MM.1S (cell line): ENCODE measurements around the gene PRPH2.

Experiments used
- DNase-seq: peaks from one replicate; pipeline ENCODE4 v3.0.0-alpha.2; 2015
- H2AFZ ChIP-seq: fragments of 300-600 bp; sonication (generic); 2 replicates; pipeline ENCODE4 v1.6.0; 2016; ENCODE audit warnings: antibody characterized with exemption, low read length
- H3F3A ChIP-seq: fragments of 300-600 bp; sonication (generic); 2 replicates; pipeline ENCODE4 v1.6.1; 2016; ENCODE audit warnings: mild to moderate bottlenecking, antibody characterized with exemption, low read length, moderate library complexity, mixed read lengths; ENCODE audit not compliant: insufficient read depth
- H3K27ac ChIP-seq: fragments of 300-600 bp; sonication (generic); 2 replicates; pipeline ENCODE4 v1.5.1; 2016; ENCODE audit warnings: mild to moderate bottlenecking, low read length
- H3K27me3 ChIP-seq: fragments of 300-600 bp; sonication (generic); replicated peaks from 2 replicates; pipeline ENCODE4 v1.6.0; 2016; ENCODE audit warnings: low read length; ENCODE audit not compliant: insufficient read depth
- H3K36me3 ChIP-seq: fragments of 300-600 bp; sonication (generic); replicated peaks from 2 replicates; pipeline ENCODE4 v1.6.1; 2016; ENCODE audit warnings: mild to moderate bottlenecking, low read length, mixed read lengths; ENCODE audit not compliant: insufficient read depth
- H3K4me1 ChIP-seq: fragments of 300-600 bp; sonication (generic); 2 replicates; pipeline ENCODE4 v1.6.1; 2016; ENCODE audit warnings: low read length, mixed read lengths
- H3K4me2 ChIP-seq: fragments of 300-600 bp; sonication (generic); 2 replicates; pipeline ENCODE4 v1.6.0; 2016; ENCODE audit warnings: low read depth, low read length
- H3K4me3 ChIP-seq: fragments of 300-600 bp; sonication (generic); 2 replicates; pipeline ENCODE4 v1.5.1; 2016; ENCODE audit warnings: low read length, mixed read lengths
- H3K79me2 ChIP-seq: fragments of 300-600 bp; sonication (generic); 2 replicates; pipeline ENCODE4 v1.6.1; 2016; ENCODE audit warnings: mixed run types, low read length, mixed read lengths
- H3K9ac ChIP-seq: fragments of 300-600 bp; sonication (generic); 2 replicates; pipeline ENCODE4 v1.6.1; 2016; ENCODE audit warnings: low read length, mixed read lengths
- H3K9me2 ChIP-seq: fragments of 300-600 bp; sonication (generic); replicated peaks from 2 replicates; pipeline ENCODE4 v1.6.1; 2016; ENCODE audit warnings: mild to moderate bottlenecking, low read length, mixed read lengths; ENCODE audit not compliant: insufficient read depth
- H3K9me3 ChIP-seq: fragments of 300-600 bp; sonication (generic); replicated peaks from 2 replicates; pipeline ENCODE4 v1.6.1; 2016; ENCODE audit warnings: mild to moderate bottlenecking, low read length, mixed read lengths; ENCODE audit not compliant: insufficient read depth
- H4K20me1 ChIP-seq: fragments of 300-600 bp; sonication (generic); 2 replicates; pipeline ENCODE4 v1.6.1; 2016; ENCODE audit warnings: mild to moderate bottlenecking, low read length, moderate library complexity, mixed read lengths; ENCODE audit not compliant: insufficient read depth
- EZH2 ChIP-seq: fragments of 300-600 bp; sonication (generic); optimal IDR thresholded peaks from 2 replicates; pipeline ENCODE3; 2017; ENCODE audit warnings: low read depth, mild to moderate bottlenecking, antibody characterized with exemption, low read length, mixed read lengths
- EZH2phosphoT487 ChIP-seq: fragments of 300-600 bp; sonication (generic); IDR thresholded peaks from 2 replicates; pipeline ENCODE4 v1.6.1; 2018; ENCODE audit warnings: antibody characterized with exemption, low read length
- TF ChIP-seq, protein P1 (sequence below): fragments of 300-600 bp; sonication (generic); IDR thresholded peaks from 2 replicates; pipeline ENCODE4 v1.5.1; 2016; ENCODE audit warnings: antibody characterized with exemption, low read length, mixed read lengths

The PRPH2 gene

DNA sequence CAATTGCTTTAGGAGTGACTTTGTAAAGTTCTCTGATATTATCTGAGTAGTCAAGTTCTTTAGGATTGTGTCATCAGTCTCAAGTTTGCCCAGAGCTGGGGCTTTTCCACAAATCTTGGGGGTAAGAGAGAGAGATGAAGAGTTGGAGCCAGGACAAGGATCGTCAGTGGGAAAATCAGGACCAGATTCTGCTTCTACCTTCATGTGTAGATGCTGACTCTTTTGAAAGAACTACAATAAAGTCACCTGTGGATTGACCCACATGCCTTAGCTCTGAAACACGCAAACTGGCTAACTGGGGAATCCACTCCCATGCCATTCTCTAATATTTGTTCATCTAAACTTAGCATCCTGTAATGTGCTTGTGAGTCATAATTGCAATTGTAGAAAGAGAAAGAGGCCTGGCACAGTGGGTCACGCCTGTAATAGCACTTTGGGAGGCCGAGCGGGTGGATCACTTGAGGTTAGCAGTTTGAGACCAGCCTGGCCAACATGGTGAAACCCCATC is 43.8 kb upstream of the PRPH2 start:
- Histone ChIP-seq H3K9me2 (no peaks in the 10 kb centered on the region), H3K4me1 (no peaks in the 10 kb centered on the region), H3K79me2 (no peaks in the 10 kb centered on the region), H4K20me1 (no peaks in the 10 kb centered on the region), H3K4me2 (no peak overlapping the region), H3K9me3 (no peaks in the 10 kb centered on the region), H3K36me3 (no peaks in the 10 kb centered on the region), H3K27ac (no peak overlapping the region), H3F3A (peaks cover 15% of the 10 kb centered on the region), H3K27me3 (no peaks in the 10 kb centered on the region), H3K9ac (no peak overlapping the region), H3K4me3 (no peak overlapping the region), H2AFZ (no peak overlapping the region)
- no peak for DNase-seq
- TF ChIP-seq EZH2 (no peak), EZH2phosphoT487 (no peak)
- TF ChIP-seq, protein P1, sequence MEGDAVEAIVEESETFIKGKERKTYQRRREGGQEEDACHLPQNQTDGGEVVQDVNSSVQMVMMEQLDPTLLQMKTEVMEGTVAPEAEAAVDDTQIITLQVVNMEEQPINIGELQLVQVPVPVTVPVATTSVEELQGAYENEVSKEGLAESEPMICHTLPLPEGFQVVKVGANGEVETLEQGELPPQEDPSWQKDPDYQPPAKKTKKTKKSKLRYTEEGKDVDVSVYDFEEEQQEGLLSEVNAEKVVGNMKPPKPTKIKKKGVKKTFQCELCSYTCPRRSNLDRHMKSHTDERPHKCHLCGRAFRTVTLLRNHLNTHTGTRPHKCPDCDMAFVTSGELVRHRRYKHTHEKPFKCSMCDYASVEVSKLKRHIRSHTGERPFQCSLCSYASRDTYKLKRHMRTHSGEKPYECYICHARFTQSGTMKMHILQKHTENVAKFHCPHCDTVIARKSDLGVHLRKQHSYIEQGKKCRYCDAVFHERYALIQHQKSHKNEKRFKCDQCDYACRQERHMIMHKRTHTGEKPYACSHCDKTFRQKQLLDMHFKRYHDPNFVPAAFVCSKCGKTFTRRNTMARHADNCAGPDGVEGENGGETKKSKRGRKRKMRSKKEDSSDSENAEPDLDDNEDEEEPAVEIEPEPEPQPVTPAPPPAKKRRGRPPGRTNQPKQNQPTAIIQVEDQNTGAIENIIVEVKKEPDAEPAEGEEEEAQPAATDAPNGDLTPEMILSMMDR: no peak

DNA sequence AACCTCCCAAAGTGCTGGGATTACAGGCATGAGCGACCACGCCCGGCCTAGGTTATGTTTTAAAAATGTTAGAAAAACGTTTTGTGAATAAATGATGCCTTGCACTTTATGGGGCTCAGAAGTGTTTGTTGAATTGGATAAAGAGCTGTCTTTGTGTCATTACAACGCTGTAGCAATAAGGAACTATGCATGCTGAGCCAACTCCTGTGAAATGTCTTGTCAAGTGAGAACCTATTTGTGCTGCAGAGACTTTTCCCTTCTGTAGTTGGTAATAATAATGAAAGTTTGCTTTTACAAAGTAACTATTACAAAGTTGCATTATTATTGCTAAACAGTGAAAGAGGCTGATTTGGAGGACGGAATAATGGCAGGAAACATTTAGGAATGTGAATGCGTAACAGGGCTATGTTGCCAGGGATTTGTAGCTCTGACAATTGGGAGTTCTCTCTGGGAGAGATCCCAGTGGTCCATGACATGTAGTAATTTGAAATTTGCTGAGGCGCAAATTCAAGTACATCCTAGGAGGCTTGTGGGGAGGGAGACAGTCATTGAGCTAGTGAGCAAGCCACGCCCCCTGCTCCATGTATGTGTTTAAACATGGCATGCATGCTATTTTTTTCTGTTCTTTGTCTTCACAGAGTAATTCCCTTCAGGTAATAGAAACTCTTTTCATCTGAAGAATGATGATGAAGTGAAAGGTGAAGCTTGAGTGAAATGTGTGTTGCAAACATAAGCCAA is 42.7 kb upstream of the PRPH2 start:
- H3K4me3 ChIP-seq: no peak overlapping the region
- H3K36me3 ChIP-seq: no peaks in the 10 kb centered on the region
- TF ChIP-seq EZH2phosphoT487 (no peak), EZH2 (no peak)
- TF ChIP-seq, protein P1: no peak
- DNase-seq: no peak
- no peaks in the 10 kb centered on the region for H3K9me2 ChIP-seq
- H3K9ac ChIP-seq: no peak overlapping the region
- no peaks in the 10 kb centered on the region for H3K4me1 ChIP-seq
- no peak overlapping the region for H2AFZ ChIP-seq
- no peaks in the 10 kb centered on the region for H3K27me3 ChIP-seq
- H3K9me3 ChIP-seq: no peaks in the 10 kb centered on the region
- no peak overlapping the region for H3K27ac ChIP-seq
- peaks cover 5% of the 10 kb centered on the region for H3F3A ChIP-seq
- no peak overlapping the region for H3K4me2 ChIP-seq
- H3K79me2 ChIP-seq: no peaks in the 10 kb centered on the region
- H4K20me1 ChIP-seq: no peaks in the 10 kb centered on the region

GRCh38 chr6:42762950-42763349 is 40.6 kb upstream of the PRPH2 start:
- Histone ChIP-seq H3F3A (no peaks in the 10 kb centered on the region), H3K4me2 (no peak overlapping the region), H3K9ac (no peak overlapping the region), H2AFZ (no peak overlapping the region), H4K20me1 (no peaks in the 10 kb centered on the region), H3K9me3 (no peaks in the 10 kb centered on the region), H3K27me3 (no peaks in the 10 kb centered on the region), H3K79me2 (no peaks in the 10 kb centered on the region), H3K9me2 (no peaks in the 10 kb centered on the region), H3K4me1 (no peaks in the 10 kb centered on the region), H3K4me3 (no peak overlapping the region), H3K36me3 (no peaks in the 10 kb centered on the region), H3K27ac (no peak overlapping the region)
- TF ChIP-seq EZH2: no peak
- TF ChIP-seq, protein P1: no peak
- no peak for TF ChIP-seq EZH2phosphoT487
- no peak for DNase-seq
